Raji (cell line): ENCODE results near the gene SCRN2.

Experiments used
- POLR2A ChIP-seq: IDR thresholded peaks from 2 replicates; pipeline ENCODE4 v1.6.1; 2011; ENCODE audit warnings: low read depth, low read length, control low read depth; ENCODE audit not compliant: insufficient read depth

Gene SCRN2

GRCh38 chr17:47857551-47858455, 16.7 kb upstream of the SCRN2 start:
- no peak for TF ChIP-seq POLR2A

- no peak for TF ChIP-seq POLR2A
These were observed 15.8 kb upstream of the SCRN2 start for GRCh38 chr17:47856830-47857229.

GRCh38 chr17:47855737-47856136, 14.7 kb upstream of the SCRN2 start:
- TF ChIP-seq POLR2A: no peak

- TF ChIP-seq POLR2A: no peak
These were observed 12.5 kb upstream of the SCRN2 start for GRCh38 chr17:47853616-47854015.

- TF ChIP-seq POLR2A: no peak
These were observed 11.3 kb upstream of the SCRN2 start for GRCh38 chr17:47852113-47852949.

DNA sequence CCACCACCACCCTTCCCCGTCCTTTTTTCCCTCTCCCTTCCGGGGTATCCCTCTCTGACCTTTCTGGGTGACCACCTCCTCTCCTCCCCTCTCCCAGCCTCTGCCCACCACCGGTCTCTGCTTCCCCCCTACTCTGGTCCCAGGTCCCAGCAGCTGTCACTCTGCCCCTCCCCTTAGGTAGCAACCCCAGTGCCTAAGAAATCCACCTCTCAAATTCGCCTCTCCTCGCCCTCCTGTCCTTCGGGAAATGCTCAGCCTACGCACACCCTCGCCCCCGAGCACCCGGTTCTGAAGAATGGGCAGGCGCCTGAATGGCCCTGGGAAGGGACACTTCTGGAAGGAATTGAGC, 10.7 kb upstream of the SCRN2 start:
- no peak for TF ChIP-seq POLR2A

DNA sequence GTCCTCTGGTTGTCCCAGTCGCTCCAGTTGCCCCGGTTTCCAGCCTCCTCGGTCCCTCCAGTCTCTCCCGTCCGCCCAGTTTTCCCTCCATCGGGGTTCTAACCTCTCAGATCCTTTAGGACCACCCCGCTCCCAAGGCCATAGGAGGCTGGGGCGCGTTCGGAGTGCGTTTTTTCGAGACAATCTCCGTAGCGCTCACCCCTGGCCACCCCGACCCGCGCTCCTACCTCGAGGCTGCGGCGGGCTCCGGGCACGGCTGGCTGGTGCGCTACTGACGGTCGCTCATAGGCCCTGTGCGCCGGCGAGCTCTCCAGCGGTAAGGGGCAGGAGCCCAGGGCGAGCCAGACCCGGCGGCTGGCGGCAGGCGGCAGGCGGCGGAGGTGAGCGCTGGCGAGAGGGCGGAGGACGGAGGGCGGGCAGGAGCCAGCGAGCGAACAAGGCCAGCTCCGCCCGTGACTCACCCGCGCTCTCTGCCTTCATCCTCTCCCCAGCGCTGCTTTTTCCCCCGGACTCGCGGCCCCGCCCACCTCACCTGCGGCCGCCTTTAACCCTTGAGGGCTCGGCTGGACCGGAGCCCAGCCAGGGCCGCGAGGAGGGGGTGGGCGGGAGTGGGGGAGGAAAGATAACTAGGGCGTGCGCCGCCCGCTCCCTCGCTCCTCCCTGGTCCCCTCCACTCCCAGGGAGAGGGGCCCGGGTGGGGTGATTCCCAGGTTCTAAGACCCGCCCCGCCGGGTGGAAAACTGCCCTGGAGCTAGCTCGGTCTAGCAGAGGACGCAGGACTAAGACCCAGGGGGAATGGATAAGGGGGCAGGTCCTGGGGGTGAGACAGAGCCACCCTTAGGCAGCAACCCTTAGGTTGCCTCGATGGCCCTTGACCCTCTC, 9.9 kb upstream of the SCRN2 start, which contains the start of gene SP6:
Gene SP6 (minus strand): TSS at position 472 of the 882 bp plus-strand sequence. CDS start 2,734 bp downstream, outside the sequence.
- TF ChIP-seq POLR2A: no peak

DNA sequence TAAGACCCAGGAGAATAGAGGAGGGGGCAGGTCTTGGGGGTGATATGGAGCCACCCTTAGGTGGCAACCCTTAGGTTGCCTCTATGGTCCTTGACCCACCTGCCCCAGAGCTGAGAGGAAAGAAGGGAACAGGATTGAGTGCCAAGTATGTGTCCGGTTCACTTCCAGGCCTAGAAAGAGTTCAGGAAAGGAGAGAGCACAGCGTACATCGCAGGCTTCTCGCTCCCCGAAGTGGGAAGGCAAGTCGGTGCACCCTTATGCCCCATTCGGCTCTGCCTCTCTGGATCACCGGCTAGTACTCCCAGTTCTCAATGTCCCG, 9.3 kb upstream of the SCRN2 start:
- no peak for TF ChIP-seq POLR2A

GRCh38 chr17:47848198-47848513, 7.1 kb upstream of the SCRN2 start:
- TF ChIP-seq POLR2A: no peak

DNA sequence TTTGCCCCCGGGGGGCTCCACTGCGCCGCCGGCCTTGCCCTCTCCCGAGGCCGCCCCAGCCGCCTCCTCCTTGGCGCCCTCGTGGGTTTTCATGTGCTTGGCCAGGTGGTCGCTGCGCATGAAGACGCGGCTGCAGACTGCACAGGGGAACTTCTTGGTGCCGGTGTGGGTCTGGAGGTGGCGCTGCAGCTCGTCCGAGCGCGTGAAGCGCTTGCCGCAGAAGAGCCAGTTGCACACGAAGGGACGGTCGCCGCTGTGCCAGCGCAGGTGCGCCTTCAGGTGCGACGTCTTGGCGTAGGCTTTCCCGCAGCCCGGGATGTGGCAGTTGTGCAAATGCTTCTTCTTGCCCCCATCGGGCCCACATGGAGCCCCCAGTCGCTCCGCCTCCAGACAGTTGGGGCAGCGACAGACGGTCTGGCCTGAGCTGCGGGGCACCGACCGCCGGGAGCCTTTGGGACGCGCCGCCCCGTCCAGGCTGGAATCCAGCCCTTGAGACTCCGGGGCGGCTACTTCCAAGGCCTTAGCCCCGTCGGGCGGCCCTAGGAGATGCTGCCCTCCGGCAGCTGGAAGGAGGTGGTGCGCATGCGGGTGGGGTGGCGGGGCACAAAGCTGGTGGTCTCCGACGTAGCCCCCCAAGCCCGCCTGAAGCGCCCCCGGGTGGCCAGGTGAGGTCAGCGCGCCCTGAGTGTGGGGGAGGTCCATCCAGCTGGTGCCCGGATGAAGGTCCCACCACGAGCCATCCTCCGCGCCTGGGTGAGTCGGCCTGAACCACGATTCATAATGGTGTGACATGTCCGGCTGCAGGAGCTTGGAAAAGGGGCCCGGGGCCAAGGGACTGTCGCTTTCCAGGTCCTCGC, 6.5 kb upstream of the SCRN2 start:
- TF ChIP-seq POLR2A: no peak

GRCh38 chr17:47846716-47847340, 5.8 kb upstream of the SCRN2 start:
- no peak for TF ChIP-seq POLR2A

GRCh38 chr17:47845716-47846075, 4.6 kb upstream of the SCRN2 start:
- no peak for TF ChIP-seq POLR2A

GRCh38 chr17:47844814-47845715, 4.0 kb upstream of the SCRN2 start:
- no peak for TF ChIP-seq POLR2A
